Activated T-cell treated with anti-CD3 and anti-CD28 coated beads, Interleukin-2, amount 50 U/mL, for 72 hours (primary cell): ENCODE results near the gene MT1X. TPM values are rescaled to one million over a fixed set of nuclear protein-coding genes. Genes with fewer than 3 reads are reported as not detected.
"Not testable (repeated sequence)": the region's sequence is repeated elsewhere in the genome, so short reads cannot be mapped to it uniquely, and the experiment has no call there.

Source experiments
- ATAC-seq, 2 donors: fragments of 150-1000 bp; cut with Tn5 transposase; replicated peaks in 1 of 2; 2 replicates each; pipeline ENCODE4 v1.10.0; 2021; ENCODE audit warnings: moderate library complexity in 2 of 2, mild to moderate bottlenecking in 1 of 2
- DNase-seq, 2 donors: peaks; one replicate each; pipeline ENCODE4 v3.0.0; 2021 to 2022; ENCODE audit warnings: mixed read lengths in 1 of 2
- H3K27ac Mint-ChIP-seq: one replicate; pipeline ENCODE4 v1.8.0; 2022; ENCODE audit warnings: mild to moderate bottlenecking, moderate library complexity, mixed read lengths
- H3K27me3 Mint-ChIP-seq: one replicate; pipeline ENCODE4 v1.8.0; 2022; ENCODE audit warnings: low read depth, mixed read lengths
- H3K36me3 Mint-ChIP-seq, 2 donors: one replicate each; pipeline ENCODE4 v1.8.0; 2022; ENCODE audit warnings: mixed read lengths in 2 of 2, mild to moderate bottlenecking in 1 of 2; ENCODE audit not compliant: insufficient read depth in 2 of 2
- H3K4me1 Mint-ChIP-seq: one replicate; pipeline ENCODE4 v1.8.0; 2022; ENCODE audit warnings: low read depth, mixed read lengths
- H3K4me3 Mint-ChIP-seq, 2 donors: one replicate each; pipeline ENCODE4 v1.8.0; 2022; ENCODE audit warnings: mild to moderate bottlenecking in 2 of 2, mixed read lengths in 2 of 2, moderate library complexity in 2 of 2
- H3K9me3 Mint-ChIP-seq, 2 donors: one replicate each; pipeline ENCODE4 v1.8.0; 2022; ENCODE audit warnings: mixed read lengths in 2 of 2
- total RNA-seq, 2 donors: library from RNA; stranded (reverse); gene quantifications; one replicate each; pipeline ENCODE4 v1.2.3, GENCODE V29; 2022

MT1X gene
- total RNA-seq, 2 donors from 2014 or later, result 39.4 to 39.8 TPM

- DNase-seq (no peak), ATAC-seq (no peak)
- H3K4me1 Mint-ChIP-seq, result no peaks in the 10 kb centered on the region
- H3K4me3 Mint-ChIP-seq, result no peak overlapping the region
- no peak overlapping the region for H3K27ac Mint-ChIP-seq
- no peaks in the 10 kb centered on the region for H3K9me3 Mint-ChIP-seq
- no peaks in the 10 kb centered on the region for H3K36me3 Mint-ChIP-seq
- H3K27me3 Mint-ChIP-seq, result no peaks in the 10 kb centered on the region
Observed at GRCh38 chr16:56716761-56717160, 34.5 kb downstream of the MT1X start.

- H3K4me1 Mint-ChIP-seq, ATAC-seq, H3K27ac Mint-ChIP-seq, DNase-seq, H3K4me3 Mint-ChIP-seq, H3K36me3 Mint-ChIP-seq, H3K27me3 Mint-ChIP-seq, H3K9me3 Mint-ChIP-seq: not testable (repeated sequence)
Observed at GRCh38 chr16:56717532-56717931, 35.3 kb downstream of the MT1X start.

DNA sequence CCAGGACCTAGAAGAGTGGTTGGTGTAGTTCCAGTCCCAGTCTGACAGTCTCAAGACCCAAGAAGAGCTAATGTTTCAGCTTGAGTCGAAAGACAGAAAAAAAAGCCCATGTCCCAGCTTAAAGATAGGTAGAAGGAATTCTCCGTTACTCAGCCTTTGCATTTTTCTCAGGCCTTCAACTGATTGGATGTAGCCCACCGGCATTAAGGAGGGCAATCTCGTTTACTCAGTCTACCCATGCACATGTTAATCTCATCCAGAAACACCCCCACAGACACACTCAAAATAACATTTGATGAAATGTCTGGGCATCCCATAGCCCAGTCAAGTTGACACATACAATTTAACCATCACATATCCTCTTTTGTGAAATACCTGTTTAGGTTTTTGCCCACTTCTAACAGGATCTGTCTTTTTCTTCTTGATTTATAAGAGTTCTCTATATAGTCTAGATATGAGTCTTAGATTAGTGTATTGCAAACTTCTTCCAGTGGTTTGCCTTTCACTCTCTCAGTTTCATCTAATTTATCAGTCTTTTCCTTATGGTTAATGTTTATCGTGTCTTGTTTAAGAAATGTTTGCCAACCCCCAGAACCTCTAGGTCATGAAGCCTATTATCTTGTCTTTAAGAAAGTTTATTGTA is 40.1 kb downstream of the MT1X start:
- Mint-ChIP-seq H3K27me3 (no peaks in the 10 kb centered on the region), H3K4me3 (no peak overlapping the region), H3K36me3 (no peaks in the 10 kb centered on the region), H3K9me3 (no peaks in the 10 kb centered on the region), H3K4me1 (peaks cover 6% of the 10 kb centered on the region), H3K27ac (no peak overlapping the region)
- ATAC-seq (no peak), DNase-seq (no peak)

GRCh38 chr16:56724191-56724590 is 41.9 kb downstream of the MT1X start:
- Mint-ChIP-seq H3K4me3 (no peak overlapping the region), H3K36me3 (no peaks in the 10 kb centered on the region), H3K4me1 (peaks cover 12% of the 10 kb centered on the region), H3K9me3 (no peaks in the 10 kb centered on the region), H3K27me3 (no peaks in the 10 kb centered on the region), H3K27ac (no peak overlapping the region)
- ATAC-seq (no peak), DNase-seq (no peak)

DNA sequence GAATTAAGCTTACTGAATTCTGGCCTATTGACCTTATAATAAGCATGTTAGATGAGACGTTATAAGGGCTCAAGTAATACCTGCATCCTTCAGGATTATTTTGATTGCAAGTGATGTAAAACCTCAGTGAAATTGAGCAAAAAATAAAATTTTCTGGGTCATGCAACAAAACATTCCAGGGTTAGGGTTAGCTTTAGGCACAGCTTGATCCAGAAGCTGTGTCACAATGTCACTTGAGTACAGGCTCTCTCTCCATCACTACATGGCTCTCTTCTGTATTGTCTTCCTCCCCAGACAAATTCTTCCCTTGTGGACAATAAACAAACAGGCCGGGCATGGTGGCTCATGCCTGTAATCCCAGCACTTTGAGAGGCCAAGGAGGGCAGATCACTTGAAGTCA is 44.0 kb downstream of the MT1X start:
- no peak overlapping the region for H3K27ac Mint-ChIP-seq
- H3K9me3 Mint-ChIP-seq, result no peaks in the 10 kb centered on the region
- ATAC-seq (no peak), DNase-seq (no peak)
- H3K4me1 Mint-ChIP-seq, result peaks cover 19% of the 10 kb centered on the region
- peaks cover 0 to 3% of the 10 kb centered on the region in 2 donors for H3K36me3 Mint-ChIP-seq
- no peak overlapping the region for H3K4me3 Mint-ChIP-seq
- no peaks in the 10 kb centered on the region for H3K27me3 Mint-ChIP-seq

DNA sequence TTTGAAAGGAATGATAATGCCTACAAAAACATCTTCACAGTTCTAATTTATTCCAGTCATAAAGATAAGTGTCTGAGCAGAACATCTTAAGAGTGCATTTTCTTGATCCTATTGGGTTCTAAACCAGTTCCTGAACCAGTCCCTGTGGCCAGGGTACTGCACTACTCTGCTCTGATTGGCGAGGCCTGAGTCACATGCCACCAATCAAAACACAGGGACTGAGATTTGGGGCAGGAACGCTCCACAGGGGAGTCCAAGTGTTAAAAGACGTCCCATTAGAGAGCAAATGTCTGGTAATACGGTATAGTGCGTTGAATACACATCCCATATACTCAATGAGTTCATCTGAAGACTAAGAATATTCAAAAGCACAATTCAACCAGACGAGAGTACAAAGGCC is 44.7 kb downstream of the MT1X start:
- no peak for ATAC-seq
- no peak overlapping the region for H3K27ac Mint-ChIP-seq
- peaks cover 0 to 3% of the 10 kb centered on the region in 2 donors for H3K36me3 Mint-ChIP-seq
- no peaks in the 10 kb centered on the region for H3K9me3 Mint-ChIP-seq
- no peak overlapping the region for H3K4me3 Mint-ChIP-seq
- H3K4me1 Mint-ChIP-seq, result peaks cover 19% of the 10 kb centered on the region
- no peaks in the 10 kb centered on the region for H3K27me3 Mint-ChIP-seq
- no peak for DNase-seq

GRCh38 chr16:56728027-56728426 is 45.8 kb downstream of the MT1X start:
- Mint-ChIP-seq H3K36me3 (peaks cover 0 to 3% of the 10 kb centered on the region in 2 donors), H3K27me3 (no peaks in the 10 kb centered on the region), H3K27ac (no peak overlapping the region), H3K4me1 (peaks cover 12% of the 10 kb centered on the region), H3K4me3 (no peak overlapping the region), H3K9me3 (no peaks in the 10 kb centered on the region)
- DNase-seq (no peak), ATAC-seq (no peak)

DNA sequence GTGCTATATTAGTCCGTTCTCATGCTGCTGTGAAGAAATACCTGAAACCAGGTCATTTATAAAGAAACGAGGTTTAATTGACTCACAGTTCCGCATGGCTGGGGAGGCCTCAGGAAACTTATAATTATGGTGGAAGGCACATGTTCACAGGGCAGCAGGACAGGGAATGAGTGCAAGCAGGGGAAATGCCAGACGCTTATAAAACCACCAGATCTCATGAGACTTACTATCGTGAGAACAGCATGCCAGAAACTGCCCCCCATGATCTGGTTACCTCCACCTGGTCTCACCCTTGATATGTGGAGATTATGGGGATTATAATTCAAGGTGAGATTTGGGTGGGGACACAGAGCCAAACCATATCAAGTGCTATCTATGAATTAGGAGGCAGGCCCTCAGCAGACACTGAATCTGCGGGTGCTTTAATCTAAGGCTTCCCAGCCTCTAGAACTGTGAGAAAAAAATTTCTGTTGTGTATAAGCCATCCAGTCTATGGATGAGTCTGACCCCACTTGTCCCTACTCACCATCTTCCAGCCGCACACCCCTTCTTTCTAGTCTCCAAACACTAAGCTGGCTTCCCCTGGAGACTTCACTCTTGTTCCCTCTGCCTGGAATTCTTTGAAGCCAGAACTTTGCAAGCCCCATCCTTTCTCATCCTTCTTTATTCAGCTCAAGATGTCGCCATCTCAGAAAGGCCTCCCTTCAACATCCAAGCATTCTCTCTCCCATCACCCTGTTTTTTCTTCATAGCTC is 46.9 kb downstream of the MT1X start:
- no peak for ATAC-seq

GRCh38 chr16:56729735-56730662 is 47.7 kb downstream of the MT1X start, which contains the start of gene NUP93:
Gene NUP93 (plus strand): TSS chr16:56730129. CDS start chr16:56748248, 18,119 bp downstream.
- ATAC-seq (peak; percentile 90 to 93), DNase-seq (peak; percentile 90 to 94)
- H3K36me3 Mint-ChIP-seq, result peaks cover 0 to 3% of the 10 kb centered on the region in 2 donors
- H3K4me1 Mint-ChIP-seq, result peaks cover 12% of the 10 kb centered on the region
- H3K4me3 Mint-ChIP-seq, result no peak within 1 kb of the TSS
- H3K27me3 Mint-ChIP-seq, result no peaks in the 10 kb centered on the region
- H3K27ac Mint-ChIP-seq, result peak within 1 kb of the TSS; percentile 91
- no peaks in the 10 kb centered on the region for H3K9me3 Mint-ChIP-seq

More for the DNA sequence above, 46.9 kb downstream of the MT1X start:
- no peak for DNase-seq
- H3K4me3 Mint-ChIP-seq, result no peak overlapping the region
- peaks cover 12% of the 10 kb centered on the region for H3K4me1 Mint-ChIP-seq
- H3K27me3 Mint-ChIP-seq, result no peaks in the 10 kb centered on the region
- H3K27ac Mint-ChIP-seq, result peak overlapping the region; percentile 91
- H3K36me3 Mint-ChIP-seq, result peaks cover 0 to 3% of the 10 kb centered on the region in 2 donors
- H3K9me3 Mint-ChIP-seq, result no peaks in the 10 kb centered on the region

- ATAC-seq (no peak), DNase-seq (no peak)
- no peaks in the 10 kb centered on the region for H3K9me3 Mint-ChIP-seq
- no peak overlapping the region for H3K27ac Mint-ChIP-seq
- H3K27me3 Mint-ChIP-seq, result no peaks in the 10 kb centered on the region
- peaks cover 0 to 3% of the 10 kb centered on the region in 2 donors for H3K36me3 Mint-ChIP-seq
- H3K4me3 Mint-ChIP-seq, result no peak overlapping the region
- peaks cover 19% of the 10 kb centered on the region for H3K4me1 Mint-ChIP-seq
Observed at GRCh38 chr16:56732366-56732765, 50.1 kb downstream of the MT1X start.

DNA sequence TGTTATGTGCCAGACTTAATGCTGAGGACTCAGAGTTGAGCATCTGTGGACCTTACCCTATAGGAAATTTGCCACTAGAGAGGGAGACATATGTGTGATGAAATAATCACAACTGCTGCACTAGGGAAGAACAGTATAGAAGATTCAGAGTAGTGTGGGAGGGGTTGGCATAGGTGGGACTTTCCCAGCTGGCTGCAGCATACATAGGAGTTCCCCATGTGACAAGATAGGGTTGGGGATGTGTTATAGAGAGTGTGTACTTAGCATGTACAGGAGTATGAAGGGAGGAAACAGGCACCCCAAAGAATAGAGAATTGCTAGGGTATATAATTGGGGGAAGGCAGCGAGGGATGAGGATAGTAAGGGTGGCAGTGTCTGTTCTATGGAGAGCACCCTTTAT is 50.6 kb downstream of the MT1X start:
- DNase-seq (peak; percentile 42 to 55), ATAC-seq (peak; percentile 67 to 69)
- Mint-ChIP-seq H3K4me1 (peaks cover 23% of the 10 kb centered on the region), H3K9me3 (no peaks in the 10 kb centered on the region), H3K27ac (no peak overlapping the region), H3K36me3 (peaks cover 0 to 3% of the 10 kb centered on the region in 2 donors), H3K4me3 (no peak overlapping the region), H3K27me3 (no peaks in the 10 kb centered on the region)
